DND-41 (cell line): ENCODE results near the gene NUP214.

Experiments used
- ATAC-seq: fragments of 200-7000 bp; cut with Tn5 transposase; 3 replicates; pipeline ENCODE4 v1.9.1; 2021; ENCODE audit warnings: low read depth; ENCODE audit not compliant: insufficient read depth
- DNase-seq: peaks from one replicate; pipeline ENCODE4 v3.0.0-alpha.2; 2020
- H2AFZ ChIP-seq: 2 replicates; pipeline ENCODE4 v1.6.0; 2012; ENCODE audit warnings: low read depth, low read length
- H3K27ac ChIP-seq: 2 replicates; pipeline ENCODE4 v1.5.1; 2012; ENCODE audit warnings: low read length, inconsistent platforms
- H3K27me3 ChIP-seq: fragments of 200-600 bp; sonication (generic); 2 replicates; pipeline ENCODE4 v1.6.0; 2012; ENCODE audit warnings: low read length, mild to moderate bottlenecking, inconsistent platforms; ENCODE audit not compliant: insufficient read depth, poor library complexity
- H3K36me3 ChIP-seq: 2 replicates; pipeline ENCODE4 v1.5.1; 2012; ENCODE audit warnings: low read length, inconsistent platforms; ENCODE audit not compliant: insufficient read depth
- H3K4me1 ChIP-seq: 2 replicates; pipeline ENCODE4 v1.5.1; 2012; ENCODE audit warnings: mild to moderate bottlenecking, low read length; ENCODE audit not compliant: insufficient read depth
- H3K4me2 ChIP-seq: 2 replicates; pipeline ENCODE4 v1.6.0; 2012; ENCODE audit warnings: mild to moderate bottlenecking, moderate library complexity, low read length, inconsistent platforms; ENCODE audit not compliant: insufficient read depth
- H3K4me3 ChIP-seq, 2 experiments: fragments of 200-600 bp in 1 of 2; shearing (Covaris generic) in 1 of 2; 2 replicates each; pipeline ENCODE4 v1.5.1; 2012 to 2016; ENCODE audit warnings: inconsistent platforms in 2 of 2, low read length in 2 of 2, mild to moderate bottlenecking in 2 of 2, low read depth in 1 of 2, moderate library complexity in 1 of 2
- H3K79me2 ChIP-seq: 2 replicates; pipeline ENCODE4 v1.6.0; 2012; ENCODE audit warnings: low read length, inconsistent platforms; ENCODE audit not compliant: insufficient read depth
- H3K9ac ChIP-seq: 2 replicates; pipeline ENCODE4 v1.6.0; 2012; ENCODE audit warnings: low read depth, mild to moderate bottlenecking, inconsistent platforms, low read length, moderate library complexity
- H3K9me3 ChIP-seq: 2 replicates; pipeline ENCODE4 v1.5.1; 2012; ENCODE audit warnings: low read length, moderate library complexity, mild to moderate bottlenecking, inconsistent platforms; ENCODE audit not compliant: insufficient read depth, severe bottlenecking
- H4K20me1 ChIP-seq: 2 replicates; pipeline ENCODE4 v1.6.0; 2012; ENCODE audit warnings: low read length; ENCODE audit not compliant: insufficient read depth
- EZH2 ChIP-seq: IDR thresholded peaks from 3 replicates; pipeline ENCODE4 v1.6.1; 2012; ENCODE audit warnings: borderline replicate concordance, low read depth, mild to moderate bottlenecking, moderate library complexity, low read length, inconsistent platforms; ENCODE audit not compliant: severe bottlenecking
- TF ChIP-seq, protein P1 (sequence below): IDR thresholded peaks from 2 replicates; pipeline ENCODE4 v1.5.1; 2012; ENCODE audit warnings: borderline replicate concordance, low read length, moderate library complexity, mild to moderate bottlenecking; ENCODE audit not compliant: poor library complexity, severe bottlenecking; ENCODE audit errors: extremely low read depth

The NUP214 gene

GRCh38 chr9:131104016-131104740 lies 21.2 kb upstream of the NUP214 start:
- no peak overlapping the region for H3K27ac ChIP-seq
- H3K4me3 ChIP-seq = no peak overlapping the region
- peaks cover 3% of the 10 kb centered on the region for H3K27me3 ChIP-seq
- no peaks in the 10 kb centered on the region for H3K79me2 ChIP-seq
- H3K4me1 ChIP-seq = no peaks in the 10 kb centered on the region
- no peaks in the 10 kb centered on the region for H3K36me3 ChIP-seq
- no peak overlapping the region for H3K4me2 ChIP-seq
- no peaks in the 10 kb centered on the region for H4K20me1 ChIP-seq
- DNase-seq (no peak), ATAC-seq (no peak)
- no peak overlapping the region for H3K9ac ChIP-seq
- no peak overlapping the region for H2AFZ ChIP-seq
- H3K9me3 ChIP-seq = no peaks in the 10 kb centered on the region
- no peak for TF ChIP-seq EZH2
- TF ChIP-seq, protein P1, sequence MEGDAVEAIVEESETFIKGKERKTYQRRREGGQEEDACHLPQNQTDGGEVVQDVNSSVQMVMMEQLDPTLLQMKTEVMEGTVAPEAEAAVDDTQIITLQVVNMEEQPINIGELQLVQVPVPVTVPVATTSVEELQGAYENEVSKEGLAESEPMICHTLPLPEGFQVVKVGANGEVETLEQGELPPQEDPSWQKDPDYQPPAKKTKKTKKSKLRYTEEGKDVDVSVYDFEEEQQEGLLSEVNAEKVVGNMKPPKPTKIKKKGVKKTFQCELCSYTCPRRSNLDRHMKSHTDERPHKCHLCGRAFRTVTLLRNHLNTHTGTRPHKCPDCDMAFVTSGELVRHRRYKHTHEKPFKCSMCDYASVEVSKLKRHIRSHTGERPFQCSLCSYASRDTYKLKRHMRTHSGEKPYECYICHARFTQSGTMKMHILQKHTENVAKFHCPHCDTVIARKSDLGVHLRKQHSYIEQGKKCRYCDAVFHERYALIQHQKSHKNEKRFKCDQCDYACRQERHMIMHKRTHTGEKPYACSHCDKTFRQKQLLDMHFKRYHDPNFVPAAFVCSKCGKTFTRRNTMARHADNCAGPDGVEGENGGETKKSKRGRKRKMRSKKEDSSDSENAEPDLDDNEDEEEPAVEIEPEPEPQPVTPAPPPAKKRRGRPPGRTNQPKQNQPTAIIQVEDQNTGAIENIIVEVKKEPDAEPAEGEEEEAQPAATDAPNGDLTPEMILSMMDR = no peak

GRCh38 chr9:131105952-131106351 lies 19.4 kb upstream of the NUP214 start:
- no peaks in the 10 kb centered on the region for H3K36me3 ChIP-seq
- DNase-seq (no peak), ATAC-seq (peak; percentile 44; the same call in 1 of the 3 replicates)
- H3K4me2 ChIP-seq = no peak overlapping the region
- no peak overlapping the region for H3K27ac ChIP-seq
- no peaks in the 10 kb centered on the region for H4K20me1 ChIP-seq
- H3K4me1 ChIP-seq = no peaks in the 10 kb centered on the region
- no peak overlapping the region for H2AFZ ChIP-seq
- H3K9me3 ChIP-seq = no peaks in the 10 kb centered on the region
- H3K27me3 ChIP-seq = peaks cover 3% of the 10 kb centered on the region
- no peaks in the 10 kb centered on the region for H3K79me2 ChIP-seq
- TF ChIP-seq, protein P1 = no peak
- TF ChIP-seq EZH2 = no peak
- no peak overlapping the region for H3K9ac ChIP-seq
- H3K4me3 ChIP-seq = no peak overlapping the region

- DNase-seq (no peak), ATAC-seq (no peak)
- Histone ChIP-seq H3K27me3 (peaks cover 3% of the 10 kb centered on the region), H3K9me3 (no peaks in the 10 kb centered on the region), H3K79me2 (no peaks in the 10 kb centered on the region), H3K36me3 (no peaks in the 10 kb centered on the region), H4K20me1 (no peaks in the 10 kb centered on the region), H3K27ac (no peak overlapping the region), H2AFZ (no peak overlapping the region), H3K9ac (no peak overlapping the region), H3K4me3 (no peak overlapping the region), H3K4me2 (no peak overlapping the region), H3K4me1 (no peaks in the 10 kb centered on the region)
- TF ChIP-seq, protein P1 = no peak
- no peak for TF ChIP-seq EZH2
Measured at GRCh38 chr9:131107760-131108159, 17.6 kb upstream of the NUP214 start.
